HG03064 (cell line): ENCODE measurements around the gene IL20.
A peak's percentile ranks its signal among the peaks of the same experiment; 100 is the strongest.

Experiments
- ATAC-seq: cut with Tn5 transposase; IDR thresholded peaks from one replicate; pipeline ENCODE4 v1.9.1; 2021; ENCODE audit warnings: low read depth; ENCODE audit not compliant: unreplicated experiment

IL20 gene

GRCh38 chr1:206864939-206865671 is at the start of gene IL20:
Gene IL20, plus strand, starts transcription at chr1:206865623. Its CDS starts 230 bp downstream, at chr1:206865853.
- ATAC-seq: no peak

- ATAC-seq: peak; percentile 65
These were observed 48.8 kb upstream of the IL20 start for GRCh38 chr1:206816390-206817287.

- no peak for ATAC-seq
These were observed 43.9 kb upstream of the IL20 start for GRCh38 chr1:206821493-206821892.

- ATAC-seq: no peak
These were observed 41.7 kb upstream of the IL20 start for GRCh38 chr1:206823727-206824126.

GRCh38 chr1:206824331-206824730 is 41.1 kb upstream of the IL20 start:
- no peak for ATAC-seq

- ATAC-seq: no peak
These were observed 39.0 kb upstream of the IL20 start for GRCh38 chr1:206826394-206826793.

- no peak for ATAC-seq
These were observed 37.4 kb upstream of the IL20 start for GRCh38 chr1:206828061-206828460.

- ATAC-seq: no peak
These were observed 36.7 kb upstream of the IL20 start for GRCh38 chr1:206828765-206829164.

GRCh38 chr1:206829282-206829681 is 36.1 kb upstream of the IL20 start:
- ATAC-seq: no peak

- no peak for ATAC-seq
These were observed 35.5 kb upstream of the IL20 start for GRCh38 chr1:206829875-206830274.

- ATAC-seq: no peak
These were observed 33.8 kb upstream of the IL20 start for GRCh38 chr1:206831650-206832049.

- ATAC-seq: no peak
These were observed 33.0 kb upstream of the IL20 start for GRCh38 chr1:206832352-206832880.

- ATAC-seq: no peak
These were observed 32.2 kb upstream of the IL20 start for GRCh38 chr1:206833106-206833680.

- ATAC-seq: no peak
These were observed 31.6 kb upstream of the IL20 start for GRCh38 chr1:206833801-206834200.

- no peak for ATAC-seq
These were observed 31.2 kb upstream of the IL20 start for GRCh38 chr1:206834217-206834616.

- ATAC-seq: no peak
These were observed 30.7 kb upstream of the IL20 start for GRCh38 chr1:206834711-206835110.

GRCh38 chr1:206835186-206835585 is 30.2 kb upstream of the IL20 start:
- no peak for ATAC-seq

- no peak for ATAC-seq
These were observed 29.3 kb upstream of the IL20 start for GRCh38 chr1:206836111-206836510.

GRCh38 chr1:206839006-206839560 is 26.3 kb upstream of the IL20 start:
- ATAC-seq: no peak

GRCh38 chr1:206839857-206840256 is 25.6 kb upstream of the IL20 start:
- no peak for ATAC-seq
